Endothelial cell of umbilical vein (primary cell): ENCODE data around the gene RAP1GAP2. TPM values are rescaled to one million over a fixed set of nuclear protein-coding genes. Genes with fewer than 3 reads are reported as not detected.

Source experiments
- BruUV-seq: library from RNA; stranded (reverse); fragments of 400-500 nt; replicated peaks from 2 replicates; lab custom pipeline; 2021; lab: Mats Ljungman, UMichigan
- CTCF ChIA-PET: fragments of 300-600, 350-600 bp; sonication (Branson Sonifier 250); formaldehyde crosslinking; loops from one replicate; lab custom pipeline; 2021; ENCODE audit warnings: antibody characterized with exemption, inconsistent platforms; lab: Charles Lee
- POLR2A ChIA-PET: fragments of 300-600, 350-600 bp; sonication (Branson Sonifier 250); formaldehyde crosslinking; loops from one replicate; lab custom pipeline; 2021; ENCODE audit warnings: antibody characterized with exemption, inconsistent platforms; lab: Charles Lee
- DNase-seq: peaks from one replicate; pipeline ENCODE4 v3.0.0-alpha.2; 2011; ENCODE audit warnings: low read depth, low spot score
- FAIRE-seq: peaks from 2 replicates; lab custom pipeline; 2011; peaks lifted over from hg19 to GRCh38; lab: Jason Lieb, UNC
- H2AFZ ChIP-seq: 2 replicates; pipeline ENCODE4 v1.6.0; 2012; ENCODE audit warnings: low read depth, low read length, control low read depth, inconsistent platforms
- H3K27ac ChIP-seq: 2 replicates; pipeline ENCODE4 v1.5.1; 2011; ENCODE audit warnings: low read depth, mild to moderate bottlenecking, control low read depth, low read length, moderate library complexity; ENCODE audit not compliant: insufficient read depth
- H3K27me3 ChIP-seq, 2 experiments: 2 replicates each; pipeline versions ENCODE4 v1.6.0 to v1.6.1; 2011; ENCODE audit warnings: low read length in 2 of 2, mixed read lengths in 1 of 2; ENCODE audit not compliant: control insufficient read depth in 2 of 2, insufficient read depth in 2 of 2
- H3K36me3 ChIP-seq, 2 experiments: 2 replicates in 1 of 2; 3 replicates in 1 of 2; pipeline ENCODE4 v1.5.1; 2011; ENCODE audit warnings: low read length in 2 of 2, mild to moderate bottlenecking in 1 of 2, moderate library complexity in 1 of 2; ENCODE audit not compliant: control insufficient read depth in 2 of 2, insufficient read depth in 2 of 2; ENCODE audit errors: extremely low read depth in 1 of 2
- H3K4me1 ChIP-seq: 3 replicates; pipeline ENCODE4 v1.5.1; 2011; ENCODE audit warnings: mild to moderate bottlenecking, low read length; ENCODE audit not compliant: control insufficient read depth, insufficient read depth; ENCODE audit errors: extremely low read depth
- H3K4me2 ChIP-seq: 2 replicates; pipeline ENCODE4 v1.6.1; 2011; ENCODE audit warnings: low read length, control low read depth, mixed read lengths; ENCODE audit not compliant: insufficient read depth
- H3K4me3 ChIP-seq, 3 experiments: fragments of 200-600 bp in 1 of 3; sonication (generic), shearing (Covaris generic) in 1 of 3; replicated peaks in 1 of 3; 2 replicates each; pipeline ENCODE4 v1.5.1; 2011 to 2016; ENCODE audit warnings: control low read depth in 3 of 3, low read length in 3 of 3, mild to moderate bottlenecking in 2 of 3, inconsistent platforms in 1 of 3, low read depth in 1 of 3, moderate library complexity in 1 of 3; ENCODE audit not compliant: insufficient read depth in 1 of 3
- H3K79me2 ChIP-seq: 2 replicates; pipeline ENCODE4 v1.6.0; 2012; ENCODE audit warnings: low read length, inconsistent platforms; ENCODE audit not compliant: control insufficient read depth, insufficient read depth
- H3K9ac ChIP-seq: replicated peaks from 2 replicates; pipeline ENCODE3; 2011; ENCODE audit warnings: low read length, control low read depth; ENCODE audit not compliant: insufficient read depth; ENCODE audit errors: extremely low read depth
- H3K9me1 ChIP-seq: replicated peaks from 3 replicates; pipeline ENCODE4 v1.6.0; 2011; ENCODE audit warnings: mild to moderate bottlenecking, low read length; ENCODE audit not compliant: control insufficient read depth, insufficient read depth; ENCODE audit errors: extremely low read depth
- H3K9me3 ChIP-seq: replicated peaks from 2 replicates; pipeline ENCODE4 v1.5.1; 2012; ENCODE audit warnings: low read length, inconsistent platforms; ENCODE audit not compliant: control insufficient read depth, insufficient read depth
- H4K20me1 ChIP-seq: replicated peaks from 2 replicates; pipeline ENCODE3; 2011; ENCODE audit warnings: mild to moderate bottlenecking, low read length; ENCODE audit not compliant: control insufficient read depth, insufficient read depth; ENCODE audit errors: extremely low read depth
- CTCF ChIP-seq, 2 donors: IDR thresholded peaks; 1 replicate in 1 of 2; 2 replicates in 1 of 2; pipeline ENCODE4 v1.5.1; 2011; ENCODE audit warnings: low read length in 2 of 2, mild to moderate bottlenecking in 2 of 2, moderate library complexity in 2 of 2, control low read depth in 1 of 2, inconsistent platforms in 1 of 2, low read depth in 1 of 2; ENCODE audit not compliant: insufficient read depth in 1 of 2; ENCODE audit errors: extremely low read depth in 1 of 2
- EZH2 ChIP-seq: IDR thresholded peaks from 2 replicates; pipeline ENCODE4 v1.6.1; 2012; ENCODE audit warnings: borderline replicate concordance, low read depth, mild to moderate bottlenecking, moderate library complexity, low read length, inconsistent platforms; ENCODE audit not compliant: severe bottlenecking
- FOS ChIP-seq: IDR thresholded peaks from 2 replicates; pipeline ENCODE4 v1.6.1; 2011; ENCODE audit warnings: mild to moderate bottlenecking, low read length, moderate library complexity, borderline replicate concordance; ENCODE audit not compliant: insufficient read depth
- GATA2 ChIP-seq: IDR thresholded peaks from 2 replicates; pipeline ENCODE4 v1.7.0; 2011; ENCODE audit warnings: low read depth, mild to moderate bottlenecking, moderate library complexity, mixed read lengths, low read length; ENCODE audit not compliant: insufficient read length, insufficient read depth
- JUN ChIP-seq: IDR thresholded peaks from 2 replicates; pipeline ENCODE4 v1.6.1; 2011; ENCODE audit warnings: borderline replicate concordance, low read depth; ENCODE audit not compliant: insufficient read length, insufficient read depth
- MAX ChIP-seq: IDR thresholded peaks from 2 replicates; pipeline ENCODE4 v1.6.1; 2011; ENCODE audit not compliant: insufficient read depth, insufficient read length
- MYC ChIP-seq: IDR thresholded peaks from one replicate; pipeline ENCODE4 v1.6.1; 2011; ENCODE audit warnings: mild to moderate bottlenecking, low read depth, low read length
- POLR2A ChIP-seq: IDR thresholded peaks from 2 replicates; pipeline ENCODE4 v1.6.1; 2012; ENCODE audit warnings: low read depth, mild to moderate bottlenecking, control low read depth, low read length
- POLR2AphosphoS5 ChIP-seq: IDR thresholded peaks from 2 replicates; pipeline ENCODE4 v1.6.1; 2012; ENCODE audit warnings: low read depth, mild to moderate bottlenecking, control low read depth, low read length, moderate library complexity; ENCODE audit not compliant: insufficient read depth
- dilution Hi-C: fragments of 300-500 bp; cut with MboI; formaldehyde crosslinking; loops from one replicate; pipeline ENCODE4 v1.15.0; 2019; ENCODE audit warnings: low sequenced_read_pairs; ENCODE audit not compliant: extremely low pct_ligation_motif_present
- intact Hi-C: fragments of 100-400 bp; cut with micrococcal nuclease; formaldehyde crosslinking; loops from one replicate; pipeline ENCODE4 v1.10.0; 2022
- polyA plus RNA-seq, 4 experiments: library from polyadenylated mRNA; depleted of rRNA in 3 of 4; stranded (reverse) in 3 of 4; unstranded in 1 of 4; fragments of >200 nt; gene quantifications; 2 replicates each; pipeline versions ENCODE4 v1.2.1 to v1.2.3, GENCODE V29; 2011 to 2012; ENCODE audit warnings: missing spikeins in 1 of 4
- total RNA-seq: library from RNA; stranded (reverse); gene quantifications from 2 replicates; pipeline ENCODE4 v1.2.3, GENCODE V29; 2021

Gene RAP1GAP2
- total and polyA plus RNA-seq, 2 donors (not counting 3 experiments of a cell fraction or from before 2014, with no cell fraction given), result 1.4 to 3.6 TPM

GRCh38 chr17:2749058-2749783 is 47.0 kb upstream of the RAP1GAP2 start, which contains the start of gene CCDC92B:
Gene CCDC92B, minus strand, starts transcription at chr17:2749652. Its CDS starts 14,507 bp downstream, at chr17:2735145.
- POLR2A ChIA-PET, result no interaction called here
- no peak within 1 kb of the TSS for H3K4me3 ChIP-seq
- FAIRE-seq, result no peak

More at GRCh38 chr17:2749058-2749783, 47.0 kb upstream of the RAP1GAP2 start, which contains the start of gene CCDC92B:
- Histone ChIP-seq H3K36me3 (no peaks in the 10 kb centered on the region), H3K9me1 (no peaks in the 10 kb centered on the region), H3K4me2 (no peak within 1 kb of the TSS), H3K27me3 (peaks cover 15 to 16% of the 10 kb centered on the region in 2 experiments), H3K9me3 (no peaks in the 10 kb centered on the region), H4K20me1 (no peaks in the 10 kb centered on the region), H3K9ac (no peak within 1 kb of the TSS), H3K27ac (no peak within 1 kb of the TSS), H3K79me2 (no peaks in the 10 kb centered on the region), H2AFZ (no peak within 1 kb of the TSS), H3K4me1 (no peaks in the 10 kb centered on the region)
- DNase-seq, result no peak
- no TSS peak for BruUV-seq
- CTCF ChIA-PET, result interaction anchor here (0.6 to 1.0 kb wide), 2 partner anchors 24 to 177 kb away, joined by 3 read pairs; no protein-coding TSS in a partner anchor
- dilution Hi-C loops (no loop called here), intact Hi-C loops (no loop called here)
- TF ChIP-seq FOS (no peak), JUN (no peak), POLR2AphosphoS5 (no peak), MAX (no peak), MYC (no peak), CTCF (IDR thresholded peaks at IDR 0.05; ENCODE audit: extremely low read depth in 1 of 2, insufficient read depth in 1 of 2, low read depth in 1 of 2, low read length in 2 of 2) (no peak), EZH2 (no peak), POLR2A (no peak), GATA2 (no peak)
